HG03175 (cell line): Measurements from ENCODE around the gene BLOC1S6.
"Not testable (repeated sequence)": the region's sequence is repeated elsewhere in the genome, so short reads cannot be mapped to it uniquely, and the experiment has no call there.

ENCODE experiments used
- ATAC-seq: cut with Tn5 transposase; IDR thresholded peaks from one replicate; pipeline ENCODE4 v1.9.1; 2021; ENCODE audit warnings: mild to moderate bottlenecking, moderate library complexity; ENCODE audit not compliant: unreplicated experiment

Gene BLOC1S6

DNA sequence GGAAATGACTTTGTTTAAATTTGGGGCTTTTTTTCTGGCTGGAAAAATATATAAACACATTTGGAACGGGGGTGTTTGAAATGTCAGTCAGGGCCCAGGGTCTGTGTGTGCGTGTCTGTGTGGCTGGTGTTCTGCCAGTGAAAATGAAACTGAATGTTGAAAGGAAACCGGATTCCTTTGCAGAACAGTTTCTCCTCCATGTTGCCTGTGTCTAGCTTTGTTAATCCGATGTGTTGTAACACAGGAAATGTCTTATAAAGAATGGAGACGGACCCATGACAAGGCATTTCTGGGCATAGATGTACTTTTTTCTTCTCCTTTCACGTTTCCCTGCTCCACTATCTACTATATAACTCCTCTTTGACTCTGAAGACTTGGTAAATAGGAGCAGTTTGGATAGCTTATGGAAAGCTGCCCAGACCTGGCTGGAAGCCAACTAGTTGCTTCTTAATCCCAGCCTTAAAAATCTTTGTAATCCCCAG, 50.4 kb downstream of the BLOC1S6 start:
- peak; percentile 56 for ATAC-seq

GRCh38 chr15:45640616-45641015, 53.4 kb downstream of the BLOC1S6 start:
- no peak for ATAC-seq

DNA sequence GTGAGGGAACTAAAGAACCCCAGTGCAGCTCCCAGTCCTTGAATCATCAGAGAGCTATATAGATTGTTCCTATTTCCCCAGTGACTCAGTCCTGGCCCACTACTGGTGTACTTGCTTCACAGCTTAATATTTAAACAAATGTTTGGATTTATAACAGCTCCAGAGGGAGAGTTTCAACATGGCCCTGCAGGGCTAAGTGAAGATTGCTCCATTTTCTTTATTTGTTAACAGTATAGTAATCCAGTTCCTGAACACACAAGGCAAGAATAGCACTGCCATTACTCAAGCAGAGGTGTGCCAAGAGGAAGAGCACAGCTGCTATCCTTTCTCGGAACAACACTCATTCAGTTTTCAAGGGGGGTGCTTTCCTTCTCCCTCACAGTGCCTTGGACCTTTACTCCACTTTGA, 54.2 kb downstream of the BLOC1S6 start:
- ATAC-seq, result no peak

- no peak for ATAC-seq
These were observed 55.1 kb downstream of the BLOC1S6 start for GRCh38 chr15:45641999-45642932.

DNA sequence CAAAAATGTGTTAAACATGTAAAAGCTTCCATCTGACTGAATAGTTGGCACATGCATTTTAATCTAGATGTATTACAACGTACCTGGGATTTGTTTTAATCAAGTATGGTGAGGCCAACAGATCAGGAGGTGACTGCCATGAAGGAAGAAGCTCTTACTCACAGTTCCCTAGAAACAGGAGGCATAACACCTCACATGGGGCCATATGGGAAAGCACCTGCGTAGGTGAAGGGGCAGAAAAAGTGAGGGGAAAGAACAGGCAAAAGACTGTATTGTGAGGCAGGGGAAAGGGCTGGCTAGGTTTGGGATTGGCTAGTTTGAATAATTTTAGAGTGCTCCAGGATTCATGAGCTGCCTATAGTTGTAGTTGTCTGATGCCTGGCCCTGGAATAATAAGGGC, 57.3 kb downstream of the BLOC1S6 start:
- ATAC-seq, result no peak

GRCh38 chr15:45645026-45645980, 58.1 kb downstream of the BLOC1S6 start:
- no peak for ATAC-seq

DNA sequence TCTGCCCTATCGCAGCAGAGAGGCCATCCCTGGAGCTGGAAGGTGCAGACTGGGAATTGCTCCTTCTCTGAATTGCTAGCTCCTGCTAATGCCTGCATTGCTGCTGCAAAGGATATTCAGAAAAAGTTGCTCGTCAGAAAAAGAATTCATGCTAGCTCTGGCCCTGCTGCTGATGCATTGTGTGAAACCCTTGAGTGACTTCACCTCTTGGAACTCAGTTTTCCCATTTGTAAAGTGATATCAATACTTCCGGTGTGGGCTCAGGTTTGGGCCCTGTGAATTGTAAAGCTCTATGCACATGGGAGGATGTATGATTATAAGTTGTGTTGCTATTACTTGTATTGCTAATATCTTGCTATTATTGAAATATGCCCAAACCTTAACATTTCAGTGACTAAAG, 59.0 kb downstream of the BLOC1S6 start:
- no peak for ATAC-seq

DNA sequence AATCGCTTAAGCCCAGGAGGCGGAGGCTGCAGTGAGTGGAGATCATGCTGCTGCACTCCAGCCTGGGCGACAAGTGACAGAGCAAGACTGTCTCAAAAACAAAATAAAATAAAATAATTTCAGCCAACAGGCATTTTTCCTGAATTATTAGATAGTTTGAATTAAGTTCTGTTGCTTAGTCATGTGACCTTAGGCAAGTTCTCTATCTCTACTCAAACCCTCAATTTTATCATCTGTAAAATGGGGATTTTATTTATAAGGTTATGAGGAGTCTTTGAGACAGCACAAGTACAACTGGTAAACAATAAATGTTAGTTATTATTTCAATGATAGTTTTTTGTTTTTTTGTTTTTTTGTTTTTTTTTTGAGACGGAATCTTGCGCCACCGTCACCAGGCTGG, 60.6 kb downstream of the BLOC1S6 start:
- no peak for ATAC-seq

- ATAC-seq, result no peak
These were observed 61.5 kb downstream of the BLOC1S6 start for GRCh38 chr15:45648521-45649200.

- not testable (repeated sequence) for ATAC-seq
These were observed 62.8 kb downstream of the BLOC1S6 start for GRCh38 chr15:45650007-45650406.

- no peak for ATAC-seq
These were observed 63.8 kb downstream of the BLOC1S6 start for GRCh38 chr15:45650889-45651525.

DNA sequence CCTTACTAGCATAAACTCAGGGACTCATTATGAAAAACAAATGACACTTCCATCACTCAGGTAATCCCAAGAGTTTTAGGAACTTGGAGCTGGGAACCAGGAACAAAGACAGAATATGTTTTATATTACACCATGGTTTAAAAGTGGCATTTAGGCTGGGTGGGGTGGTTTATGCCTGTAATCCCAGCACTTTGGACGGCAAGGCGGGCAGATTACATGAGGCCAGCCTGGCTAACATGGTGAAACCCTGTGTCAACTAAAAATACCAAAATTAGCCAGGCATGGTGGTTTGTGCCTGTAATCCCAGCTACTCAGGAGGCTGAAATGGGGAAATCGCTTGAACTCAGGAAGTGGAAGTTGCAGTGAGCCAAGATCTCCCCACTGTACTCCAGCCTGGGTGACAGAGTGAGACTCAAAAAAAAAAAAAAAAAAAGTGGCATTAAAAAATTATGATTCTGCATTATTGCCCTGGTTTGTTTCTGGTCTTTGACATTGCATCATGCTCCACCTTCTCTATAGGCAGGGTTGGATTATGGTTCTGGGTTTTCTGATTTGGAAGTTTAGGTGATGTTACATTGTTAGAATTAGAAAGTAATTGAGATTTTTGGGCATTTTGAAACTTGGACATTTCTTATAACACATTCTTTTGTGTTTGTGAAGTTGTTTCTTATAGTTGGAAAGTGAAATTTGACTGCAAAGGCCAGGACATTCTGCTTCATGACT, 66.7 kb downstream of the BLOC1S6 start:
- no peak for ATAC-seq

- ATAC-seq, result no peak
These were observed 67.6 kb downstream of the BLOC1S6 start for GRCh38 chr15:45654749-45655148.

DNA sequence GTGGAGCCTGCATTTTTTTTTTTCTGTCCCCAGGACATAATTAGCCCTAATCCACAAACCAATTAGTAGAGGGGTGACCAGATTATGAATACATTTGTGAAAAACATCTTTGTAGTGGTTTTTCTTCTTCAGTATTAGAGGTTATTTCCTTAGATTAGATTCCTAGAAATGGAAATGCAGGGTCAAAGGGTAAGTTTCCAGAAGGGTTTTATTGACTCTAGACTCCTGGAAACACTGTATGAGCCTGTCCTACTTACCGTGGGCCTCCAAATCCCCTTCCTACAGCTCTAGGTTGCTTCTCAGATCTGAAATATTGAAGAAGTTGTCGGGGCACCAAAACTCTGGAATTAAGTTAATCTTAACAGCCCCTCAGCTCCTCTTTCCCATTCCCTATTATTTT, 70.1 kb downstream of the BLOC1S6 start:
- ATAC-seq, result no peak

DNA sequence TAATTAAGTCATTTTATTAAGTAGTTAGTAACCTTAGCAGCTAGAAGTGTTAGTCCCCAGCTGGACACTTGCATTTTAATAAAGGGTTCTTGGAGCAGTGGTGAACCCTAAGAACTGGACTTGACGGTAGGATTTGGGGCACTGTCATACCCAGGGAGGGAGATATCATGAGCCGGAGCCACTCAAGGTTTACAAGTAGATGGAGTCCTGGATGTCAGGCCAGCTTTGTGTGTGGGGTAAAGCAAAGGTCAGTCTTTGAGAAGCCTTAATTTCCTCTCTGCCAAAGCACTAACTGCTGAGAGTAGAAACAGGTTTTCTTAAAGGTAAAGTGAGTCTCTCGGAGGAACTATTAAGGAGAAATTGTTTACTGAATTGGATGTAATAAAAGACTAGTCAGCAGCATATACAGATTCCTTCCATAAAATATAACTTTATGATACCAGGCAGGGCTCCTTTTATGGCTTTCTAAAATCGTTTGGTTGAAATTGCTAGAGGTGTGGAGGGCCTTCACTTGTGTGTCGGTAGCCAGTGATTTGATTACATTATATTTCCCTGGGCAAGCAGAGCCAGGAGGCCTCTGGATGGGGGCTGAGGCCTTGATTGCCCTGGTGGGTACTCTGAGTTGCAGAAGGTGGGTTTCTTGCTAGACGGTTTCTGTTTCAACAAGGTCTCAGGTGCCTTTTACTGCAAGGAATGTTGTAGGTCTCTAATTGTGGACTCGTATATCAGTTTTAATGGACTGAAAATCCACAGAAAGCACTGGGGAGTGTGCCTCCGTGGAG, 70.8 kb downstream of the BLOC1S6 start:
- ATAC-seq, result no peak
